Stimulated activated CD8-positive, alpha-beta memory T cell treated with anti-CD3 and anti-CD28 coated beads, Interleukin-2, amount 100 ng/mL, for 1 hour (primary cell): ENCODE measurements around the gene ELAVL4.
"Not testable (repeated sequence)": the region's sequence is repeated elsewhere in the genome, so short reads cannot be mapped to it uniquely, and the experiment has no call there.

Experiments
- DNase-seq, 2 donors: peaks; one replicate each; pipeline ENCODE4 v3.0.0-alpha.2; 2020; ENCODE audit warnings: low read depth in 2 of 2

ELAVL4 gene

GRCh38 chr1:50123071-50123470, 14.4 kb downstream of the ELAVL4 start:
- no peak for DNase-seq

DNA sequence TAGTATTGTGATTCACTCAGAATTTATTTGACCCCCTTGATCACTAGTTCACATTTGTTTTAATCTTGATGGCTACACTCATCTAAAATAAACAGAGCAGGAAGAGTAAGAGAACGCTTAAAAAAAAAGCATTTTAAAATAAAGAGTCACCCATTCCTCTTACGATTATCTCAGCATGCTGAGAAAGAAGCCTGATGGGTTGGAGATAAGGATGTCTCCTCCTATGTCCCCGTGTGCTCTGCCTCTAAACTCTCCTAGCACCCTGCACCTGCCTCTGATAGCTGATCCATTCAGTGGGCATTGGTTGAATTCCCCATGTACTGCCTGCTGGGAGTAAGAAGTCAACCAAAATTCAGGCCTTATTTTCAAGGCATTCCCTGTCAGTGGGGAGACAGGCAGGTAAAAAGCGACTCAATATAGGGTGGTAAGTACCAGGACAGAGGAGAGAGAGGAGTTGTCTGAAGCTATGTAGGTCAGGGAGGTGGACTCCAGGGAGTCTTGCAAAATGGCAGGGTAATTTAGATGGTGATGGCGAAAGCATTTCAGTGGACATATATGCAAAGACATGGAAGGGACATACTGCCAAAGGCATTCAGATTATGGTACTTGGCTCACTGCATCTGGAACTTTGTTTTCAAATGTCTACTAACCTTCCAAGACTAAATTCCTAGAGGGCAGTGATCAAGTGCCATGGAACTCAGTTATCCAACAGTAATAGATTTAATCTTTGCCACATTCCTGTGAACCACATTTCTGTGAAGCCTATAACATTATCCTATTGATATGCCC, 18.4 kb downstream of the ELAVL4 start:
- DNase-seq = no peak

GRCh38 chr1:50129201-50129600, 20.5 kb downstream of the ELAVL4 start:
- DNase-seq = no peak

- no peak for DNase-seq
Observed at GRCh38 chr1:50132347-50132894, 23.7 kb downstream of the ELAVL4 start.

GRCh38 chr1:50135716-50136115, 27.0 kb downstream of the ELAVL4 start:
- no peak for DNase-seq

DNA sequence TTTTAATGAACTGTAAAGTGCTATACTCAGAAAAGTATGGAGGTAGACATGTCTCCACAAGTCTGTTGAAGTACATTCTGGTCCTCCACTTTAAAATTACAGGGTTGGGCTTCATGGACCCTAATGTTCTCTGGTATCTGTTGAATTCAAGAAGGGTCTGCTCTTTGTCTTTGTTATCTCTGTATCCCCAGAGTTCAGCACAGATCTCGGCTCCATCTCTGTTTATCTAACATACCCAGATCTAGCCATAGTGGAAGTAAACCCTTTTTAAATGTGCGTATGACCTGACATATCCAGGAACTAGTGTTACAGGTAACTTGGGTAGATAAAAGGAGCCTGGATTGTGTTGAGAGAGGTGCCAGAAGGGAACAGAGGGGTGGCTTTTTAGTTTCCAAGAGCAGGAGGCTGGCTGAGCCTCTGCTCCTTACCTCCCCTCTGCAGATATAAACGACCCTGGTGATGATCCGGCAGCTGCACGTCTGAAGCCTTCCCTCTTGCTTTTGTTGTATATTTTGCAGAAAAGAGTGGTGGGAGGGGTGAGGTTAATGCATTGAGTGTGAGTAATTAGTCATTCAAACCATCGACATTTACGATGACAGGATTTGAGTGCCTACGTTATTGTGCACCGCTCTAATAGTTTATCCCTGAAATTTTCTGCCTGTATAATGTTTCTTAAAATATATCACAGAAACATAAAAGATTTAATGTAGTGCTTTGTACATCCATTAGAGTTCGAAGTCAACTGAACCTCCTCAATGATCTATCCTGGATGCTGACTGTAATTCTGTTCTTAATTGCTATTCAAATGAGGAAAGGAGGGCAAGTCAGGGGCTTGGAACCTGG, 30.8 kb downstream of the ELAVL4 start:
- DNase-seq = no peak

GRCh38 chr1:50140182-50140447, 31.4 kb downstream of the ELAVL4 start:
- no peak for DNase-seq

- DNase-seq = no peak
Observed at GRCh38 chr1:50147191-50147850, 38.6 kb downstream of the ELAVL4 start.

DNA sequence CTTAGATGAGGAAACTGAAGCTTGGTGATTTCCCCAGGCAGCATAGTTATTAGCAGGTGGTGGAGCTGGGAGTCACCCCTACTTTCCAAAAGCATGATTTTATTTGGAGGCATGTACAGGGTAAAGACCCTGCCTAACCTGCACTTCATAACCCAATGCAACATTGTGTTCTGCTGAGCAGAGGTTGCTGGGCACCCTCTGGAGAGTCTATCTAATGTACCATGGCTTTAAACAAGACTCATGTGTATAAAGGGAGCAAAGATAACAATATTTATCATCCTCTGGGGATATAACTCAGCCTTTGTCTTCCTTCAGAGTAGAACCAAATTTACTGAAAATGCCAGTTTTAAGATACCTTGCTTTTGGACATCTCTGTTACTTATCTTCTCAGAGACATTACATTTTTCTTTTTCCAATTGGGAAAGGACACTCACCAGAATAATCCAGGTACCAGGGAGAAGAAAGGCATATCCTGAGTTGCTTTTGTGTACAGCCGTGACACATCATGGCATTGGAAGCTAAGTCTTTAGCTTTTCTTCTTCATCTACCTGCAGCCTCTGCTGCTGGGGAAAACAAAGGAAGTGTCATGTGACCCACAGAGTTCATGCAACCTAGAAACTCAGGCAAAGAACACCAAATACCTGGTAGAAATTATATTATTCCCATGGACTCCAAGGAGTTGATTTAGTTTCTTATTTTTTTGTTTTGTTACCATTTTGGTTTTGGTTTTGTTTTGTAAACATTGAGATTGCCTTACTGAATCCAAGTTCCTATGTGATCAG, 39.6 kb downstream of the ELAVL4 start:
- DNase-seq = no peak

DNA sequence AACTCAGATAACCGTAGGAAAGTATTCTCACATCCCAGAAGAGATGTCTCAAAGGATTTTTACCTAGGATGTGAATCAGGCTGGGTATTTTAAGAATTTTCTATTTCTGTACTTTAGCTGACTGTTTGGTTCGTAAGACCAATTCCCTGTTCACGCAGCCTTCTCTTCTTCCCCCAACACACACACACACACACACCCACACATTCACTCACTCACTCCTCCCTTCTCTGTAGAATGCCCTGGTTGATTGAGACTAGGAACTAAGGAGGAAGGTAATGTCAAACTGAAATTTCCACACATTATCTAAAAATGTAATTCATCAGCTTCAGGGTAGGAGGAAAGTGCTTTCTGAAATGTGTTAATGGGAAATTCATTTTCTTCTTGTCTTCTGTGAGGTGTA, 43.5 kb downstream of the ELAVL4 start:
- no peak for DNase-seq

DNA sequence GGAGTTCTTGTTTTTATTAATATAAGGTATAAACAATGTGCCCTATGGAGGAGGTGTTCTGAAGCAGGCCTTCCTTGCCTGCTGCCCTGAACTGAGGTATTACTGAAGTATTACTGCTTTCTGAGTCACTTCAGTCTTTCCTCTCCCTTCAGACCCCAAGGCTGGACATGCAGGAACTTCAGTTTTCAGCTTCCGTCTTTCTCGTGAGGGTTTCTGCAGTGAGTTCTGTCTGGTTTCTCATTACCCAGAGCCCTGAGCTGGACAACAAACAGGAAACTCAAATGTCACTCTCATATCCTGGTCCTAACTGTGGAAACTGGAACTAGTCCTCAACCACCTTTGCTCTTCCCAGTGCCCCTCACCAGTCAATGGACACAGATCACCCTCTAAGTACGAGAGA, 46.8 kb downstream of the ELAVL4 start:
- no peak for DNase-seq

GRCh38 chr1:50156241-50157010, 47.7 kb downstream of the ELAVL4 start:
- no peak for DNase-seq

DNA sequence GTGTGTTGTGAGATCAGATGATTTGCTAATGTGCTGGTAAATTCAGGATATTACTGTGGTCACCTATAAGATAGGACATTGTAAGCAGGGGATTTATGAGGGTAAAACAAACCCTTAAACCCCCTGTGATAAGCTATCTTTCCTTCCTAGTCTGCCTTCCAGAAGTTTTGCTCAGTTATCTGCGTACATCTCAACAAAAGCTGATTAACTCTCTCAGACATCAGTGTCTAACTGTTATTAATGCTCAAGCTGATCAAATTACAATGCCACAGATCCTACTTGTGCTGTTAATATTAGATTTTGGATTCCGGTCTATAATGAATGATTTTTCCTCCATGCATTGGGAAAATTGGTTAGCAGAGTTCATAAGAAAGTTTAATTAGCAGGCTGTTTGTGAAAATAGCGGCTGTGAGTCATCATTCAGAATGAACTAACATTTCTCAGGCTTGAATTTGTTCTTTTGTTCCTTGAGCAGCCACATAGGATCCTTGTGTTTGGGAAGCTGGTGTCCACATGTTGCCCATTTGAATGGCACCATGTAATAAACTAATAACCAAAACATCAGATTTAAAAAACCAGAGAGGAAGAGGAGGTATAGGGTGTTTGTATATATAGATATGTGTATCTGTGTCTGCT, 48.7 kb downstream of the ELAVL4 start:
- no peak for DNase-seq

GRCh38 chr1:50158421-50158820, 49.7 kb downstream of the ELAVL4 start:
- DNase-seq = no peak

DNA sequence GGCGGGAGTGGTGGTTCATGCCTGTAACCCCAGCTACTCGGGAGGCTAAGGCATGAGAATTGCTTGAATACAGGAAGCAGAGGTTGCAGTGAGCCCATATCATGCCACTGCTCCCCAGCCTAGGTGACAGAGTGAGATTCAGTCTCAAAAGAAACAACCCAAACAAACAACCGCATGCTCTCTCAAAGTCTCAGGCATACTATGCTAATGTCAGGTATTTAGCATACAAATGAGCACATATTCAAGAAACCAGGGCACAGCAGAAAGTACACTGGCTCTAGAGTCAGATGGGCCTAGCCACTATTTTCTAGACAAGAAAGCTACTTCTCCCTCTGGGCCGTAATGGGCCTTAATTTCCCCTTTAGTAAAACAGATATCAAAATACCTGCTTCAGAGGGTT, 55.0 kb downstream of the ELAVL4 start:
- no peak for DNase-seq

- DNase-seq = not testable (repeated sequence)
Observed at GRCh38 chr1:50166351-50166750, 57.6 kb downstream of the ELAVL4 start.

- DNase-seq = no peak
Observed at GRCh38 chr1:50172299-50172698, 63.6 kb downstream of the ELAVL4 start.

DNA sequence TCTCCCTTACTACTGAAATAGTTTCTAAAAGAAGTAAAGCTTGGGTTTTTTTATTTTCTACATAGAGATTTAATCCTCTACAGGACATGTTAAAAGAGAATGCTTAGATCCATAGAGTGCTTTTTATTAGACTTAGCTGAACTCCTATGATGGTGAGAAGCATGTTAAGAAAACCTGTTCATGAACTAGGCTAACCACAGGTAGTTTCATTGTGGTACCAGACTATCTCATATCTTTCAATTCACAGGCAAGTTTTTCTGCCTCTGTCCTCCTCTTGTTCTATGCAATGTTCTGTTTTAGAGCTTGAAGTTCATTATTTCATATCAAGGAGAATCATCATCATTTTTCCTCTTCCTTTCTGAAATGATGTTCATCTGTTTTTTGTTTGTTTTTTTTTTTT, 65.4 kb downstream of the ELAVL4 start:
- DNase-seq = no peak

DNA sequence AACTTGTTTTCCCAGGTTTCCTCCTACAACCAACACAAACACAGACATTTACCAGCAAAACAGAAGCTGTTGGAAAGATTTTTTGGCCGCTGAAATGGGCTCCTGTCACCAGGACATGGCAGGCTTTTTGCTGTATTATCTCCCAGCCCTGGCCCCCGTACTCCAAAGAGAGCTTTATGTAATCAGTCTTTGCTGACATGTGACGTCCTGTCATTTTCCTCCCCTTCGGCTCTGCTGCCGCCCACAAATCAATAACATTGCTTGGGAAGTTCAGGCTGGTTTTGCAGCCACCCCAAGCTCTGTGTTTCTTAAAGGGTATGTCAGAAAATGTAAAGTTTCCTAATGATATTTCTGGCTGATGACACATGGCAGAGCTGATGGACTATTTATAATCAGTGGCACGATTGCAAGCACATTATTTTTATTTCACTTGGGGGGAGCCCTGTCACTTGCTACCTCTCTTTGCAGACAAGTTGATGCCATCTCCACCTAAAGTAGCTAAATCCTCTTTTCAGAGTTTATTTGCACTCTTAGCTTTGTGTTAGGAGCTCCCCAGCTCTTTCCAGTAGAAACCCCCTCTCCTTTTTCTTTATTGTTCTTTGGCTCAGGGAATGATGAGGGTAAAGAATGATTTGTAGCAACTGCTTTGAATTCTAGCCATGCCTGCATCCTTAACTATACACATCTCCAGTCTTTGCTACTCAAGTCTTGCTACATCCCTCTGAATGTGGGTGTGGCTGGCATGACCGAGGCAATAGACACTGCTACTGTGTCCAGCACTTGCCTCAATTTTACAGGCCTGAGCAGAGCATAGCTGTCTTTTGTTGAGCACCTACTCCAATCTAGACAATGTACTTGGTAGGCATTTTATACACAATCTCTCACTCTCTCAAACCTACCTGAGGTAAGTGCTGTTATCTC, 67.3 kb downstream of the ELAVL4 start:
- no peak for DNase-seq
